Lower leg skin (tissue), 3 donors: ENCODE results near the gene INO80D.
"Not testable (repeated sequence)": the region's sequence is repeated elsewhere in the genome, so short reads cannot be mapped to it uniquely, and the experiment has no call there.

Source experiments
- POLR2A ChIP-seq, 2 donors: fragments of 450-650 bp; IDR thresholded peaks; one replicate each; pipeline ENCODE4 v1.6.1; 2016 to 2017; ENCODE audit warnings: antibody characterized with exemption in 2 of 2, mild to moderate bottlenecking in 1 of 2, moderate library complexity in 1 of 2
- TF ChIP-seq, protein P1 (sequence below), 3 donors: fragments of 450-650 bp; IDR thresholded peaks; one replicate each; pipeline ENCODE4 v1.5.1; 2016; ENCODE audit warnings: antibody characterized with exemption in 3 of 3, mild to moderate bottlenecking in 3 of 3, moderate library complexity in 2 of 3

GRCh38 chr2:206122569-206122968 lies 36.6 kb upstream of the INO80D start:
- TF ChIP-seq POLR2A (IDR thresholded peaks at IDR 0.05): not testable (repeated sequence)
- TF ChIP-seq, protein P1, sequence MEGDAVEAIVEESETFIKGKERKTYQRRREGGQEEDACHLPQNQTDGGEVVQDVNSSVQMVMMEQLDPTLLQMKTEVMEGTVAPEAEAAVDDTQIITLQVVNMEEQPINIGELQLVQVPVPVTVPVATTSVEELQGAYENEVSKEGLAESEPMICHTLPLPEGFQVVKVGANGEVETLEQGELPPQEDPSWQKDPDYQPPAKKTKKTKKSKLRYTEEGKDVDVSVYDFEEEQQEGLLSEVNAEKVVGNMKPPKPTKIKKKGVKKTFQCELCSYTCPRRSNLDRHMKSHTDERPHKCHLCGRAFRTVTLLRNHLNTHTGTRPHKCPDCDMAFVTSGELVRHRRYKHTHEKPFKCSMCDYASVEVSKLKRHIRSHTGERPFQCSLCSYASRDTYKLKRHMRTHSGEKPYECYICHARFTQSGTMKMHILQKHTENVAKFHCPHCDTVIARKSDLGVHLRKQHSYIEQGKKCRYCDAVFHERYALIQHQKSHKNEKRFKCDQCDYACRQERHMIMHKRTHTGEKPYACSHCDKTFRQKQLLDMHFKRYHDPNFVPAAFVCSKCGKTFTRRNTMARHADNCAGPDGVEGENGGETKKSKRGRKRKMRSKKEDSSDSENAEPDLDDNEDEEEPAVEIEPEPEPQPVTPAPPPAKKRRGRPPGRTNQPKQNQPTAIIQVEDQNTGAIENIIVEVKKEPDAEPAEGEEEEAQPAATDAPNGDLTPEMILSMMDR (IDR thresholded peaks at IDR 0.05): not testable (repeated sequence)
